GM21619 (cell line): ENCODE measurements around the gene SPOP.
"Not testable (repeated sequence)": the region's sequence is repeated elsewhere in the genome, so short reads cannot be mapped to it uniquely, and the experiment has no call there.

Experiments used
- ATAC-seq: cut with Tn5 transposase; IDR thresholded peaks from one replicate; pipeline ENCODE4 v1.9.1; 2021; ENCODE audit not compliant: unreplicated experiment

SPOP gene

DNA sequence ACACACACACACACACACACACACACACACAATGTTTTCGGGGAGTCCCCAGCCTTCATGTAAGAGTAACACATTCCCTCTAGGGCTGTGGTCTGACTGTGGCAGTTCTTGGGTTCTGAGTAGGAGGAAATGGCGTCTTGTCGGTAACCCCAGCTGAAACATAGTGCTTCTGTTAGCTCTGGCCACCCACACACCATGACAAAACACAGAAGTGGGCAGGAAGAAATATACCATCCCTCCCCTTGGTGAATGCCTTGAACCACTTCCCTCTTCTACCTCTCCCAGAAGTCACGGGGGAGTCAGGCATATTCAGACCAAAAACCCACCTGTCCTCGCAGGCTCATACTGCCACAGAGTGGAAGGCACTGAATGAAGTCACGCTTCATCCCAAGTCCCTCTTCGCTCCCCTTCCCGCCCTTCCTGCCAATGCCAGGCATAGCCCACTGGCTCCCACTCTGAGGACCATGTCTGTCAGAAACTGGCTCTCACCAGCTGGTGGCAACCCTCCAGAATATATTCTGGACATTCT lies 18.4 kb upstream of the SPOP start:
- no peak for ATAC-seq

DNA sequence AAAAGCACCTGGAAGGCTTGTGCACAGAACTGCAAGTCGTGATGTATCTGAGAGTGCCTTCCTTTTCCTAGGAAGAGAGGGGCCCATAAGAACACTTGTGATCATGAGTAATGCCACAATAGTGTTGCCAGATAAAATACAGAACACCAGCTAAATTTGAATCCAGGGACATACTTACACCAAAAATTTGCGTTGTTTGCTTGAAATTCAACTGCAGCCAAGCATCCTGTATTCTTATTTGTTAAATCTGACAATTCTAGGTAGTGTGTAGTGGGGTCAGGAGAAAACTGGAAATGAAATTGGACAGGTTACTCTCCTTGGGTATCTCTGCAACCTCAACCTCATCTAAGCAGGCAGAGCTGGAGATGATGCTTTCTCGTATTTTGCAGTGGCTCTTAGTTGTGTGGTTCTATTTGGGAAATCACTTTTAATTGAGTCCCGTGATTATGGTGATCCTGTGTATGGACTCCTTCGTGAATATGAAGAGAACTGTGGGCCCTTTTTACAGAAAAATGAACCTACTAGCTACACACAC lies 17.9 kb upstream of the SPOP start:
- ATAC-seq: no peak

DNA sequence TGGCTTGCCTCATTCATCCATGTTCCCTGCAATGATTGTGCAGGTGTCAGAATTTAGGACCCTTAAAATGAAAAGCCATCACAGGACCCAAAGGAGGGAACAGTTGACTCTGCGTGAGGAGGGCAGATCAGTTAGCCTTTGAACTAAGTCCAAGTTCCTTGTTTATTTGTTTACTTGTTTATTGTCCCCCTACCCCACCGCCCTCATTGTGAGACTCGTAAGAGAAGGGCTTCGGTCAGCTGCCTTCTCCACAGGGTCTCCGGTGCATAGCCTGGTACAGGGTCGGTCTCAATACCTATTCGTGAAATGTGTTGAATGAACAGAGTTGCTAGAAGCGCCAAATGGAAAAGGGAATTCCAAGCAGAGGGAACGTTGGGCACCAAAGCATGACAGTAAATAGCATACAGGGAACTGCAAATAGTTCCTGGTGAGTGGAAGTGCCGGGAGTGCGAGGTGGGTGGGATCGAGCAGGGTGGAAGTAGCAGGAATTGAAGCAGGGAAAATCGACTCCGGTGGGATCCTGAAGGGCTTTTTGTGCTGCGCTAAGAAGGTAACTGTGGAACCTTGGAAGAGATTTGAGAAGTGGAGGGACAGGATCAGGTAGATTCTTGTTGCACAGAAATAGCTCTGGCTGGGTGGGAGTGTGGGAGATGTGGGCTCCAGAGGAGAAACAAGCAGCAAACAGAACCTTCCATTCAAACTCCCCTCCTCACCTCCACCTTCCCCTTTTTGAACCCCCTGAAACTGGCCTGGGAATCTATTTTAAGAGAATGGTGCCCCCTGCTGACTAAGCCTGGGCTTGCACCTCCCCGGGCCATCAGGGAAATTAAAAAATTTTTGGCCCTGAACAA lies 17.2 kb upstream of the SPOP start:
- no peak for ATAC-seq

DNA sequence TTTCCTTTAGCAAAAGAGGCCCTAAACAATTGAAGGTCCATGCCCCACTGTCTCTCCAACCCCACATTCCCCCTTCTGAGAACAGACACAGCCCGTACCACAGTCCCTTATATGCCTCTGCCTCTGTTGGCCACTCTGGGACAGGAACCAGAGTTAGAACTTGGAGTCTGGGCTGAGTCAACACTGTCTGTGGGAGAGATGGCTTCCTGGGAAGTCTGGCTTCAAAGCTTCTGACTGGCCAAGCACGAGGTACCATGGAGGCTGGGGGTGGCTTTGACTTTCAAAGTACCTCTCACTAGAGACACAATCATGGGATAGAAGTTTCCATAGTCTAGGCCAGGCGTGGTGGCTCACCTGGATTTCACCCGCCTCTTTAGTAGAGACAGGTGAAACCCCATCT lies 14.9 kb upstream of the SPOP start:
- no peak for ATAC-seq

- ATAC-seq: no peak
Observed at GRCh38 chr17:49691677-49692191, 13.8 kb upstream of the SPOP start.

- ATAC-seq: no peak
Observed at GRCh38 chr17:49691086-49691676, 13.3 kb upstream of the SPOP start.

- ATAC-seq: no peak
Observed at GRCh38 chr17:49690256-49690655, 12.4 kb upstream of the SPOP start.

DNA sequence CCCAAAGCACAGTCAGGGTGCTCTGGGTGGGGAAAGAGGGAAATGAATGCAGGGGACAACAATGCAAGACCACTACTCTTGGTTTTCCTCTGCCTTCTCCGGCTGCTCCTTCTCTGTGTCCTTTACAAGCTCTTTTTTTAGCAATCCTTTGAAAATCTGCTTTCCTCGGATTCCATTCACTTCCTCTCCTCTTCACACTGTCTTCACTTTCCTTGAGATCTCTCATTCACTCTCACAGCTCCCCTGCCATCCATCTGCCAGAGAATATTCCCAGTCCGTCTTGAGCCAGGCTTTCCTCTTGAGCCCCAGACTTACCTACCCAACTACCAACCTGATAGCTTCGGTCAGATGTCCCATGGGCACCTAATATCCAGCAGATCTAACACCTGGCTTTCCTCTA lies 11.0 kb upstream of the SPOP start:
- ATAC-seq: no peak

DNA sequence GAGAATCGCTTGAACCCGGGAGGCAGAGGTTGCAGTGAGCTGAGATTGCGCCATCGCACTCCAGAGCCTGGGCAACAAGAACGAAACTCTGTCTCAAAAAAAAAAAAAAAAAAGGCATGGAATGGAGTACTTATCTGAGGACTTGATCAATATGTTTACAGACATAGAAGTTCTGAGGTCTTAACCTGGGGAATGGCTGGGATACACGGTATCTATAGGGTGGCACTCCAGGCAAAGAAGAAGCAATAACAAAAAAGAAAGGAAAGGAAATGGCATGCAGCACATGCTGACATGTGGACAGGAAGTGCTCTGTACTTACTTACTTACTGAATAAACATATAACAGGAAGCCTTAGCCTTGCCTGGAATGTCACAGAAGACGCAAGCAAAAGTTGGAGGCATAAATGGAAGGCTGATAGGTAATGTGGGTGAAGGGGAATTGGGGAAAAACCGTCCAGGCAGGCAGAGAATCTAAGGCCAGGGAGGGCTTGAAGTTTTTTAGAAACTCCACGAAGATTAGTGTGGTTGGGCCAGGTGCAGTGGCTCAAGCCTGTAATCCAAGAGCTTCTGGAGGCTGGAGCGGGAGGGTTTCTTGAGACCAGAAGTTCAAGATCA lies 10.1 kb upstream of the SPOP start:
- ATAC-seq: no peak

DNA sequence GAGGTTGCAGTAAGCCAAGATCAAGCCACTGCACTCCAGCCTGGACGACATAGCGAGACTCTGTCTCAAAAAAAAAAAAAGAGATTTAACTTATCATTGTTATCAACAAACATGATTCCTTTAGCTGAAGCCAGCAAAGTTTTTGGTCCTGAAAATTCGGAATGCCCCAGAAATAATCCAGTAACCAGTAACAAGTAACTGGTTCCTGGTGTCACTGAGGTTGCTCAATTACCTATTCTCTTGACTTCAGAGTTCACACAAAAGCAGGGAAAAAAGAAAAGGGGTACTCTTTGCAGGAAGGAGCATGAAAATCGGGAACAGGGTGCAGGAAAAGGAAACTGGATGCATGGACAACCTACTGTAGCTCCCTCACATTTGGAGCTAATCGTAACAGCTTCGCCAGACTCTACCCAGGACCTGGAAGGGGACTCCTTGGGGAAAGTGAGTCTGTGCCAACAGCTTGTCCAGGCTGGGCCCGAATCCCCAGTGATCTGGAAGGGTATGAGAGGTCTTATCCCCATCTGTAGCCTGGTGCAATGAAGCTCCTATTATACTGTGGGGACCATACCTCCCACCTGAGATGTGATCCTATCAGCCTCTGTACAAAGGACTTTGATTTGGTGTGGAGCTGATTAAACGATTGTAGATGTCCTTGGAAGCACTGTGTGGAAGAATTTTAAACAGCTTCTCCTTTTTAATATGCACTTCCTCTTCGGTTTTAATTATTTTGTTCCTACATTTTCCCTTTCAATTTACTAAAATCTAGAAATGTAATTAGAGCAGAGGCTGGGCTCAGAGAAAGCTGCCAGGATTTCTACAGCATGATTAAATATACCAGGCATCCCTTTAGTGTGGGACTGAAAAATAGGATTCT lies 3.4 kb upstream of the SPOP start:
- ATAC-seq: no peak

- no peak for ATAC-seq
Observed at GRCh38 chr17:49680314-49680713, 2.4 kb upstream of the SPOP start.

- ATAC-seq: peak; percentile 37
Observed at GRCh38 chr17:49677134-49677932, 564 bp downstream of the SPOP start.

DNA sequence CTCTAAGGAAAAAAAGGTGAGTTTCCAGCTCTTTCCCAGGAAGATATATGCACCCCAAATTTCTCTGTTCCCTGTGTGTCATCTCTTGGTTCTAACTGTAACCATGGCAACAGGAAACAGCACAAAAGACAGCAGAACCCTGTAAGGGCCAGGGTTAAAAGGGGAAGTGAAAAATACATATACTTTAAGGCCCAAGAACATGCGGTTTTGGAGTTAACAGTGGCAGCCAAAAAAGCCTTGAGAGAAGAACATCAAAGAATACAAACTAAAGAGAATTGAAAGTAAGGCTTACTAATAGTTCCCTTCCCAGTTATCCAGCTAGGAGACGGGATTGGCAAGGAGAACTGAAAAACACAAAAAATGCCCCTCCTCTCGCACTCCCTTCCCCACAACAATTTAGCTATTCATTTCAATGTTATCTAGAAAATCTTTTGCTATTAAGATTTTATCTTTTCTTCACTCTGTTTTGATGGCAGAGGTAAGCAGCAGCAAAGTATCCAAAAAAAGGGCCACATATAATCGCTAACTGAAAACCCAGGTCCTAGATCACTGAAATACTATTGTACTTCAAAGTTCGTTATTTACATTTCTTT lies 1.5 kb downstream of the SPOP start:
- peak; percentile 66 for ATAC-seq

- ATAC-seq: no peak
Observed at GRCh38 chr17:49674507-49674906, 3.4 kb downstream of the SPOP start.

DNA sequence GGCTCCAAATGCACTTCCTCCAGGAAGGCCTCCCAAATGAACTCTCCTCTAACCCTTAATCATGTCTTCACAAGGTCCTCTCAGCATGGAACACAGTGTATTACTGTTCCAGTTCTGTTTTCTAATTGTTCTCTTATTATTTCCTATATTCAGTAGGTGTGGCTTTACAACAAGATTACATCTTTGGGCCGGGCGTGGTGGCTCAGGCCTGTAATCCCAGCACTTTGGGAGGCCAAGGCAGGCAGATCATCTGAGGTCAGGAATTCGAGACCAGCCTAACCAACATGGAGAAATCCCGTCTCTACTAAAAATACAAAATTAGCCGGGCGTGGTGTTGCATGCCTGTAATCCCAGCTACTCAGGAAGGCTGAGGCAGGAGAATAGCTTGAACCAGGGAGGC lies 4.2 kb downstream of the SPOP start:
- ATAC-seq: not testable (repeated sequence)

DNA sequence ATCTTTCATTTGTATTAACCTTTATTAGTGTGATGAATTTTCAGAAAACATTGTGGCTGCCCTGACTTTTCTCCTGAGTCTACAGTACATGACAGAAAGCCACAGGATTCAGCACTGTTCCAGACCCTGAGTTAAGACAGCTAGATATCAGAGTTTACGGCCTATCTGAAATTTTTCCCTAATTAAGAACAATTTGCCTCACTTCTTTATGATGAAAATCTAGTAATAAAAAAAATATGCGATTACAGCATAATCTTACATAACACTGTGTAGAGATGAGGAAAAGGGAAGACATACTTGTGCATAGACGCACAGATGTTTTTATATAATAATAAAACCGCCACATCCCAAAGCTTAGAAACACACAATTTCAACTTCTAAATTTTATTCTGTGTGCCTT lies 7.3 kb downstream of the SPOP start:
- ATAC-seq: no peak

GRCh38 chr17:49670002-49670401 lies 7.9 kb downstream of the SPOP start:
- no peak for ATAC-seq

- no peak for ATAC-seq
Observed at GRCh38 chr17:49667854-49668253, 10.0 kb downstream of the SPOP start.

DNA sequence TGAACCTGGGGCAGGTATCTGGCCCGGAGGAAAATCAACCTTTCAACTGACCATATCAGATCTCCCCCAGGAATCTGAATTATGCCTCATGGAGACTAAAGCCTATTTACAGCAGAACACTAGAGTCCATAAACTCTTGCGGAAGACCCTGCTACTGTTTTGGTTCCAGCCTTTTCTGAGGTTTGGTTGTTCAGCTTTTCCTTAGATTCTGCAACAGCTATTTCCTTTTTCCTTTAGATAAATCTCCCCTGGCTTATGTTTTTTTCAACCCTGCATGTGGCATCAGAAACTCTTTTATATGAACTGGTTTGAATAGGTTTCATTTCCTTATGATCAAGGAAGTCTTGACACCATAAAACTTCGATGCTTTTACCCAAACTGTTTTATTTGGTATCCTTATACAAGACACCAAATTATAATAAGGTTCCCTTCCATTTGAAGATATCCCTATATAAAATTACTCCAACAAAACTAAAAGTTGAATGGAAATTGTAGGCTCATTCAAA lies 13.1 kb downstream of the SPOP start:
- no peak for ATAC-seq
